Osteoblast (primary cell): ENCODE results near the gene KRT78. TPM values are rescaled to one million over a fixed set of nuclear protein-coding genes. Genes with fewer than 3 reads are reported as not detected.
A peak's percentile ranks its signal among the peaks of the same experiment; 100 is the strongest.

Source experiments
- DNase-seq: peaks from one replicate; pipeline ENCODE4 v3.0.0; 2011; ENCODE audit warnings: low spot score, mixed read lengths; ENCODE audit not compliant: insufficient read length; ENCODE audit errors: missing footprints
- H2AFZ ChIP-seq: 2 replicates; pipeline ENCODE4 v1.6.0; 2011; ENCODE audit warnings: mild to moderate bottlenecking, low read length
- H3K27ac ChIP-seq: 2 replicates; pipeline ENCODE4 v1.5.1; 2011; ENCODE audit warnings: mild to moderate bottlenecking, low read depth, low read length, moderate library complexity
- H3K27me3 ChIP-seq: 2 replicates; pipeline ENCODE4 v1.6.0; 2012; ENCODE audit warnings: mild to moderate bottlenecking, control low read depth, inconsistent platforms, low read length, moderate library complexity; ENCODE audit not compliant: insufficient read depth
- H3K36me3 ChIP-seq: 2 replicates; pipeline ENCODE4 v1.5.1; 2011; ENCODE audit warnings: mild to moderate bottlenecking, low read length, control low read depth, moderate library complexity; ENCODE audit not compliant: insufficient read depth
- H3K4me1 ChIP-seq: 2 replicates; pipeline ENCODE4 v1.5.1; 2011; ENCODE audit warnings: mild to moderate bottlenecking, low read length, control low read depth, moderate library complexity; ENCODE audit not compliant: insufficient read depth
- H3K4me2 ChIP-seq: 2 replicates; pipeline ENCODE4 v1.6.0; 2011; ENCODE audit warnings: mild to moderate bottlenecking, low read length; ENCODE audit not compliant: insufficient read depth
- H3K4me3 ChIP-seq: fragments of 200-600 bp; sonication (generic); 3 replicates; pipeline ENCODE4 v1.5.1; 2012; ENCODE audit warnings: mild to moderate bottlenecking, low read length, inconsistent platforms; ENCODE audit not compliant: insufficient read depth
- H3K79me2 ChIP-seq: 2 replicates; pipeline ENCODE4 v1.6.0; 2012; ENCODE audit warnings: mild to moderate bottlenecking, low read length, control low read depth, inconsistent platforms; ENCODE audit not compliant: insufficient read depth
- H3K9me3 ChIP-seq: 2 replicates; pipeline ENCODE4 v1.5.1; 2011; ENCODE audit warnings: low read depth, low read length, control low read depth
- H4K20me1 ChIP-seq: 2 replicates; pipeline ENCODE4 v1.6.0; 2012; ENCODE audit warnings: mild to moderate bottlenecking, low read length, control low read depth; ENCODE audit not compliant: insufficient read depth
- CTCF ChIP-seq: IDR thresholded peaks from 2 replicates; pipeline ENCODE4 v1.5.1; 2011; ENCODE audit warnings: mild to moderate bottlenecking, low read depth, low read length, moderate library complexity; ENCODE audit errors: extremely low read depth
- total RNA-seq: library from RNA; depleted of rRNA; stranded (reverse); fragments of >200 nt; gene quantifications from 2 replicates; pipeline ENCODE4 v1.2.3, GENCODE V29; 2012

Gene KRT78
- total RNA-seq, 1 donor, result not detected

DNA sequence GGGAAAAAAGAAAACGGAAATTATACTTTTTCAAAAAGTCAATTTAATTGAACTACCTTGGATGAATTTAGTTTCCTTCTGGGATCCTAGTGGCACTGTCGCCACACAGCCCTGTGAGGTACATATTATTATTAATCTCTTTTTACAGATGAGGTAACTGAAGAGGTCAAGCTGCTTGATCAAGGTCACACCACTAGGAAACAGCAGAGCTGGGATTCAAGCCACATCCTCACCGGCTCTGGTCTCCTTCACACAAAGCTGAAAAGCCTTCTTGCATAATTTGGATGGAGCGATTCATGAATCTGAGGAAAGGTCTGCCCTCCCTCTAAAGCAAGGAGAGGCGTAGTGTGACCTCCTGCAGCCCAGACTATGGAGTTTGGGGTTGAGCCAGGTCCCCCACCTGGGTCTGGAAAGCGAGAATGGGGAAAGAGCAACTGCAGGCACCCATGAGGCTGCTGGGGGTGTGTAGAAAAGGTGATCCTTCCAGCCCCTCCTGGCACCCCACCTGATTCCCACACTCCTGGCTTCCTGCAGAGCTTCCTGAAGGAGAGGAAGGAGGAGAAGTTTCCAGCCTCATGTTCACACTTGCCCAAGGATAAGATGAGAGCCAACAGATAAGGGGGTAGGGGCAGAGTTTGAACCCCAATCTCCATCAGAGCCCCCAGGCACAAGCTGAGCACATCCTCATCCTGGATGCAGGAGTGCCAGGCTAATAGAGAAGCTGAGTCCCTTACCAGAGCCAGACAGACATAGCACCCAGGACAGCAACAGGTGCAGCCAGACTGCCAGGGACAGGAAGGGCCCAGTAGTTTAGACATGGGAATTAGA, 10.8 kb downstream of the KRT78 start:
- Histone ChIP-seq H3K9me3 (no peaks in the 10 kb centered on the region), H3K27me3 (no peaks in the 10 kb centered on the region), H2AFZ (no peak overlapping the region), H3K4me2 (no peak overlapping the region), H3K27ac (peak overlapping the region; percentile 72), H3K79me2 (no peaks in the 10 kb centered on the region), H4K20me1 (no peaks in the 10 kb centered on the region), H3K4me1 (peaks cover 28% of the 10 kb centered on the region), H3K36me3 (no peaks in the 10 kb centered on the region), H3K4me3 (no peak overlapping the region)
- no peak for TF ChIP-seq CTCF
- no peak for DNase-seq

GRCh38 chr12:52837413-52837741, 11.4 kb downstream of the KRT78 start:
- Histone ChIP-seq H3K79me2 (no peaks in the 10 kb centered on the region), H4K20me1 (no peaks in the 10 kb centered on the region), H3K9me3 (no peaks in the 10 kb centered on the region), H3K36me3 (no peaks in the 10 kb centered on the region), H3K27ac (peak overlapping the region; percentile 72), H2AFZ (no peak overlapping the region), H3K4me1 (peaks cover 28% of the 10 kb centered on the region), H3K4me3 (no peak overlapping the region), H3K4me2 (peak overlapping the region; percentile 25), H3K27me3 (no peaks in the 10 kb centered on the region)
- peak; percentile 98 for DNase-seq
- TF ChIP-seq CTCF, result no peak

DNA sequence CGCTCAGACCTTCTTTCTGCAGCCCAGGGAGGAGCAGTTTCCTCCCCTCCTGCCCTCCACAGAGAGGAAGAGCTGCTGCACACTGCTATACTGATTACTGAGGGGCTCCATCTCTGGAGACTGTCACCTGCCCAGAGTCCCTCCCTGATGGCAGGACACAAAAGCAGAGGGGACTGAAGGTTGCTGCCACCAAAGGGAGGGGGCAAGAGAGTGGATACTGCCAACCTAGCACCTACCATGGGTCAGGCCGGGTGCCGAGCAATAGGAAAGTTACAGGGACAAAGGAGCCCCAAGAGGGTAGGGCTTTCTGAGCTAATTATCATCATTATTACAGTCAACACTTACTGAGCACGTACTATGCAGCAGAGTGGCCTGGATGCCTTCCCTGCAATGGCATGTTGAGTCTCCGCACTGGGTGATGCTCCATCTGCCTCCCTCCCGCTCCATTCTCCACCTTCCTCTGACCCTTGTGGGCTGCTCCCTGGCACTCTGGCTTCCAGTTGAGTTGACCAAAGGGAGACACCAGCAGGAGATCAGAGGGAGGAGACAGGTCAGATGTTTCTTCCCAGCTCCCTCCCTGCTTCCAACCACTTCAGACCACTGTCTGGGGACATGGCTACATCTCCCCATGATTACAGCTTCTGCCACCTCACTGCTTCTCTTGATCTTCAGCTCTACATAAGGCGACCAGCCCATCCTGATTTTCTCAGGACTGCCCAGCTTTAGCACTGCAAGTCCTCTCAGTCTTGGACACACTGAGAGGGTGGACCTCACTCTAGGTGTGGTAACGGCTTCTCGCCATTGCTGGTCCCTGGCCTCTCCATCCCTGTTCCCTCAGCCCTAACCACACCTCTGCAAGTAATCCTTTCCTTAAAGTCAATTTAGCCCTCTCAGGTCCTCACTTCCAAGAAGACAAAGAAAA, 12.0 kb downstream of the KRT78 start:
- no peaks in the 10 kb centered on the region for H3K36me3 ChIP-seq
- peaks cover 28% of the 10 kb centered on the region for H3K4me1 ChIP-seq
- TF ChIP-seq CTCF, result no peak
- H3K27me3 ChIP-seq, result no peaks in the 10 kb centered on the region
- no peak for DNase-seq
- no peaks in the 10 kb centered on the region for H3K9me3 ChIP-seq
- no peaks in the 10 kb centered on the region for H3K79me2 ChIP-seq
- H3K27ac ChIP-seq, result peak overlapping the region; percentile 72
- H2AFZ ChIP-seq, result no peak overlapping the region
- no peak overlapping the region for H3K4me3 ChIP-seq
- H3K4me2 ChIP-seq, result peak overlapping the region; percentile 25
- no peaks in the 10 kb centered on the region for H4K20me1 ChIP-seq

GRCh38 chr12:52836042-52836466, 12.7 kb downstream of the KRT78 start:
- H3K4me2 ChIP-seq, result peak overlapping the region; percentile 30
- no peaks in the 10 kb centered on the region for H3K9me3 ChIP-seq
- H3K4me1 ChIP-seq, result peaks cover 28% of the 10 kb centered on the region
- H3K4me3 ChIP-seq, result no peak overlapping the region
- no peak for TF ChIP-seq CTCF
- H3K79me2 ChIP-seq, result no peaks in the 10 kb centered on the region
- H3K27ac ChIP-seq, result peak overlapping the region; percentile 72
- no peaks in the 10 kb centered on the region for H3K36me3 ChIP-seq
- H4K20me1 ChIP-seq, result no peaks in the 10 kb centered on the region
- H3K27me3 ChIP-seq, result no peaks in the 10 kb centered on the region
- no peak overlapping the region for H2AFZ ChIP-seq
- peak; percentile 97 for DNase-seq
